Nephron (organoid): Measurements from ENCODE around the gene CDH5.
"Not testable (repeated sequence)": the region's sequence is repeated elsewhere in the genome, so short reads cannot be mapped to it uniquely, and the experiment has no call there.

Experiments used
- H3K27ac Mint-ChIP-seq, 3 experiments: 2 replicates each; pipeline ENCODE4 v1.8.0; 2020; ENCODE audit warnings: mixed read lengths in 3 of 3, mild to moderate bottlenecking in 2 of 3, moderate library complexity in 1 of 3
- H3K27me3 Mint-ChIP-seq: 2 replicates; pipeline ENCODE4 v1.8.0; 2021; ENCODE audit warnings: low read depth, mild to moderate bottlenecking, moderate library complexity, mixed read lengths
- H3K36me3 Mint-ChIP-seq: 2 replicates; pipeline ENCODE4 v1.8.0; 2020; ENCODE audit warnings: low read depth, mixed read lengths
- H3K4me1 Mint-ChIP-seq: 2 replicates; pipeline ENCODE4 v1.8.0; 2020; ENCODE audit warnings: mixed read lengths
- H3K4me3 Mint-ChIP-seq, 3 experiments: 2 replicates each; pipeline ENCODE4 v1.8.0; 2020; ENCODE audit warnings: mild to moderate bottlenecking in 3 of 3, mixed read lengths in 3 of 3, moderate library complexity in 2 of 3
- H3K9me3 Mint-ChIP-seq: 2 replicates; pipeline ENCODE4 v1.8.0; 2020; ENCODE audit warnings: mixed read lengths
- CTCF ChIP-seq, 3 experiments: fragments of 200-600 bp; sonication (generic); IDR thresholded peaks; one replicate each; pipeline ENCODE4 v1.5.0; 2021; ENCODE audit warnings: antibody characterized with exemption in 3 of 3; ENCODE audit not compliant: unreplicated experiment in 3 of 3

CDH5 gene

DNA sequence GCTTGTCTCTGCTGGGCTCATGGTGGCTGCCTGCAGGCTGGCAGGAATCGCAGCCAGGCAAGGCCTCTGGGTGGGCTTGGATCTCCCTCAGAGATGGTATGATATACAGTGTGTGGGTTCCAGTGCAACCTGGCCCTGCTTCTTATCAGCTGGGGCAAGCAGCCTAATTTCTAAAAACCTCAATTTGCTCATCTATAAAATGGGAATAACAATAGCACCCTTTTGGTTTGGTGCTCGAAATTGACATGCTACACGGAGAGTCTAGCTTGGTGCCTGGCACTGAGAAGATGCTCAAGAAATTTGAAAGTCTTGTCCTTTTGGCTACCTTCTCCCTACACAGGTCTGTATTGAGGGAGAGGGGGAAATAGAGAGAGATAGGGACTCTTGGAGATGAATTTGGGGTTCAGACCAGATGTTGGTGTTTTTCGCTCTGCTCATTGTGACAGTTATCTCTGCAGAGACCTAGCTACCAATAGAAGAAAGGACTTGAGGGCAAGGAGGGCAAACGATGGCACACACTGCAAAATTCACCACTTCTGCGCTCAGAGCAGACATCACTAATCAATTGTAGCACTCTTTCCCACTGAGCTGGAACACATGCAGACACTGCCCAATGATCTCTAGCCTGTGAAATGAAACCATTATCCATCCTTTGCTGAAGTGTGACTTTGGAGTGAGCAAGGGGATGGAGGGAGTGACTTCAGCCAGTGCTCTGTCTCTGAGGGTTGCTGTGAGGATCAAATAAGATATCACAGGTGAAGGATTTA, 76.2 kb downstream of the CDH5 start:
- Mint-ChIP-seq H3K4me3 (no peak overlapping the region), H3K27me3 (peaks cover 54% of the 10 kb centered on the region), H3K27ac (no peak overlapping the region), H3K9me3 (no peaks in the 10 kb centered on the region), H3K4me1 (no peaks in the 10 kb centered on the region), H3K36me3 (no peaks in the 10 kb centered on the region)
- no peak for TF ChIP-seq CTCF (IDR thresholded peaks at IDR 0.05; ENCODE audit: unreplicated experiment in 3 of 3)

DNA sequence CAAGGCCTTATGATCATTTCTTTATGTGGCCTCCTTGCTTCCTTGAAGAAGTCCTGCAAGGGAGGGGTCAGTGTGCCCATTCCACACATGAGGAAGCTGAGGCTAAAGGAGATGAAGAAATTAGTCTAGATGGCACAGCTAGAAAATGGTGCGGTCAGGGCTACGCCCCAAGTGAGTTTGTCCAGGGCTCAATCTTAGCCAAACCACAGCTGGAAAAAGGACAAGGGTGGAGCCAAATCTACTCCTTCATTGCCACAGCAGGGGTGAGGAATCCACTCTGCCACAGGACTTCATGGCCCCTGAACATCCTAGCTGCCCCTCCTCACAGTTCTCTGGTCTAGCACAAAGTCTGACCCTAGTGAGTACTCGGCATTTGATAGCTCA, 76.8 kb downstream of the CDH5 start:
- Mint-ChIP-seq H3K9me3 (no peaks in the 10 kb centered on the region), H3K4me1 (no peaks in the 10 kb centered on the region), H3K27ac (no peak overlapping the region), H3K36me3 (no peaks in the 10 kb centered on the region), H3K4me3 (no peak overlapping the region), H3K27me3 (peaks cover 52% of the 10 kb centered on the region)
- TF ChIP-seq CTCF (IDR thresholded peaks at IDR 0.05; ENCODE audit: unreplicated experiment in 3 of 3) = no peak

DNA sequence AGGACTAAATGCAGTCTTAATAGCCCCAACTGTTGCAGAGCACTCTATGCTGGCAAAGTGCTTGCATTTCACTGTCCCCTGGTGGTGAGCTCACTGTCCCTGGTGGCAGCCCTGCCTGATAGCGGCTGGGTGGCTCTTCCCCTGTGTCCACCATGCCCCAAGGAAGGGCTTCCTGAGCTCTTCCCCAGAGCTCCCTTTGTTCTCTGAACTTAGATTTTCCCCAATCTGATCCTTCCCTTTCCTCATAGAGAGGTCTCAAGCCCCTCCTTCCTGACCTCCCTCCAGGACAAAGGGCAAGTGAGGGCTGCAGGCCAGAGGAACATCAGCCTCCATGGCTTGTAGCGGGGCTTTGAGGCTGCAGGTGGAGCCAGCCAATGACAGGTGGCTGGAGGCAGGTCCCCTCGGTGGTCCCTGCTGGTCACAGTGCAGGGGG, 77.6 kb downstream of the CDH5 start:
- Mint-ChIP-seq H3K27me3 (peaks cover 44% of the 10 kb centered on the region), H3K4me1 (no peaks in the 10 kb centered on the region), H3K36me3 (no peaks in the 10 kb centered on the region), H3K4me3 (no peak overlapping the region), H3K27ac (no peak overlapping the region), H3K9me3 (no peaks in the 10 kb centered on the region)
- no peak for TF ChIP-seq CTCF (IDR thresholded peaks at IDR 0.05; ENCODE audit: unreplicated experiment in 3 of 3)

- Mint-ChIP-seq H3K27ac (no peak overlapping the region), H3K4me1 (no peaks in the 10 kb centered on the region), H3K9me3 (no peaks in the 10 kb centered on the region), H3K27me3 (peaks cover 22% of the 10 kb centered on the region), H3K4me3 (no peak overlapping the region), H3K36me3 (no peaks in the 10 kb centered on the region)
- TF ChIP-seq CTCF (IDR thresholded peaks at IDR 0.05; ENCODE audit: unreplicated experiment in 3 of 3) = no peak
Measured at GRCh38 chr16:66446737-66447136, 80.2 kb downstream of the CDH5 start.

DNA sequence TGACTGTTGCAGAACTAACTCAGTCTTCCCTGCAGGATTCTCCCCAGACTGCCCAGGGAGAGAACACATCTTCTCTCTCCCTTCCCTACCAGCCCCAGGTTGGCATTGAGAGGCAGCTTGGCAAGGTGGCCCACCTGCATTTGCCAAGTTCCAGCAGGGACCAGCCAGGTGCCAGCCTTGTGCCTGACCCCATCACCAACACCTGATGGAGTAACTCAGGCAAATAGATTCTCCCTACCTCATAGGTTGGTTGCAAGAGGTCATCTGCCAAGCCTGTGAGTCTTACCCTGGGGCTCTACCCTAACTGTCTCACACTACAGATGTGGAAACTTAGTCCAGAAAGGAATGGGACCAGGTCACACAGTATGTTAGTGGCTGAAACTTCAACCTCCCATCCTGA, 81.0 kb downstream of the CDH5 start:
- H3K27ac Mint-ChIP-seq = no peak overlapping the region
- H3K9me3 Mint-ChIP-seq = no peaks in the 10 kb centered on the region
- TF ChIP-seq CTCF (IDR thresholded peaks at IDR 0.05; ENCODE audit: unreplicated experiment in 3 of 3) = no peak
- no peak overlapping the region for H3K4me3 Mint-ChIP-seq
- H3K36me3 Mint-ChIP-seq = no peaks in the 10 kb centered on the region
- H3K27me3 Mint-ChIP-seq = peaks cover 22% of the 10 kb centered on the region
- no peaks in the 10 kb centered on the region for H3K4me1 Mint-ChIP-seq

DNA sequence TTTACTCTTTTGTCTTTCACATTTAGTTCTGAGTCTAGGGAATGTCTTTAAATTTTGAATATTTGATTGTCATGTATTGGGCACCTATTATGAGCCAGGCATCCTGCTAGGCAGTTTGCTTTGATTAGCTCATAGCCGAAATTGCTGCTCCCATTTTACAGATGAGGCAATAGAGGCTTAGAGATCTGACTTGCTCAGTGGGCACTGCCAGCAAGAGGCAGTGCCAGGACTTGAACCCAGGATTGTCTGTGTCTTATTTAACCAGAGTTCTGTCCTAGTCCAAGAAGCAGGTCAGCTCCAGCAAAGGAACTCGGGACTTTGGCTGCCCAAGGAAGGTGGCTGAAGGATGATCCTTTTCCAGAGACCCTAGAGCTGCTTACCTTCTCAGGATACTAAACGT, 85.1 kb downstream of the CDH5 start:
- Mint-ChIP-seq H3K4me3 (no peak overlapping the region), H3K4me1 (no peaks in the 10 kb centered on the region), H3K9me3 (no peaks in the 10 kb centered on the region), H3K27me3 (peaks cover 4% of the 10 kb centered on the region), H3K27ac (no peak overlapping the region), H3K36me3 (no peaks in the 10 kb centered on the region)
- TF ChIP-seq CTCF (IDR thresholded peaks at IDR 0.05; ENCODE audit: unreplicated experiment in 3 of 3) = no peak

DNA sequence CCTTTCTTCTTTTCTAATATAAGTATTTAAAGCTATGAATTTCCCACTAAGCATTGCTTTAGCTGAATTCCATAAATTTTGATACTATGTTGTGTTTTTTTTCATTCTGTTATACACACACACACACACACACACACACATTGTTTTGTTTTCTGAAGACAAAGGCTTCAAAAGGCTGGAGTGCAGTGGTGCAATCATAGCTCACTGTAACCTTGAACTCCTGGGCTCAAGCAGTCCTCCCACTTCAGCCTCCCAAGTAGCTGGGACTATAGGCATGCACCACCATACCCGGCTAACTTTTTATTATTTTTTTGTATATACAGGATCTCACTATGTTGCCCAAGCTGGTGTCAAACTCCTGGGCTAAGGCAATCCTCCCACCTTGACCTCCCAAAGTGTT, 86.7 kb downstream of the CDH5 start:
- H3K27me3 Mint-ChIP-seq = peaks cover 10% of the 10 kb centered on the region
- not testable (repeated sequence) for H3K9me3 Mint-ChIP-seq, H3K4me1 Mint-ChIP-seq, H3K27ac Mint-ChIP-seq, H3K36me3 Mint-ChIP-seq, H3K4me3 Mint-ChIP-seq
